ENCODE results near the gene AKAP6. TPM values are rescaled to one million over a fixed set of nuclear protein-coding genes. Genes with fewer than 3 reads are reported as not detected.
A peak's percentile ranks its signal among the peaks of the same experiment; 100 is the strongest.

The AKAP6 gene
- total and polyA plus RNA-seq, 12 donors = 0.71 to 24.7 (median 8.1) TPM

DNA sequence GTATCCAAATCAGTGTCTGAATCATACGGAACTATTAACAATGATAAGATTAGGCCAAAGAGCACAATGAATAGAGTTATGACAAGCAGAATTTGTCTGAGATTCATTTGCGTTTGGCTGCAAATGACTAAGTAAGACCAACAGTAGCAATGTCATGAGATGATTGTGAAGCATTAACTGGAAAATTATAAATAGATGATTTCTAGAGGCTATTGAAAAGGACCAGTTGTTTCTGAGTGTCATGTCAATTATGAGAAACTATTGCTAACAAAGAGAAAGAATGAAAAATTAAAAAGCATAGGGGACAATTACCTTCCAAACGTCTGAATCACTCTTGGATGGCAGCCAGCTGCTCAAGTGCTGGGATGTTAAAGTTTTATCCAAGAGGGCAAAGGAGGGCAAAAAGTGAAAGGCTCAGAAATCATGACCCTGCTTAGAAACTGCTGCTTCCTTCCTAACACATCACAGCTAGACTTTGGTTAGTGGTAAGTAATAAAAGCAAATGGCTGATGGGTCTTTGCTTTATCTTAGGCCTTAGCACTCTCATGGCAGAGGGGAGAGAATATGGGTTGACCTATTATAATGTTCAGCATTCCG is 89.0 kb downstream of the AKAP6 start:
- H3K4me1 ChIP-seq (replicated peaks in 1 of 2) = peaks cover 7 to 29% of the 10 kb centered on the region in 2 donors
- 30 to 37% (median 33%) methylated on average over 4 of the region's 4 CpGs for WGBS, 4 donors
- TF ChIP-seq POLR2A (IDR thresholded peaks at IDR 0.05) = no peak
- TF ChIP-seq, protein P1, sequence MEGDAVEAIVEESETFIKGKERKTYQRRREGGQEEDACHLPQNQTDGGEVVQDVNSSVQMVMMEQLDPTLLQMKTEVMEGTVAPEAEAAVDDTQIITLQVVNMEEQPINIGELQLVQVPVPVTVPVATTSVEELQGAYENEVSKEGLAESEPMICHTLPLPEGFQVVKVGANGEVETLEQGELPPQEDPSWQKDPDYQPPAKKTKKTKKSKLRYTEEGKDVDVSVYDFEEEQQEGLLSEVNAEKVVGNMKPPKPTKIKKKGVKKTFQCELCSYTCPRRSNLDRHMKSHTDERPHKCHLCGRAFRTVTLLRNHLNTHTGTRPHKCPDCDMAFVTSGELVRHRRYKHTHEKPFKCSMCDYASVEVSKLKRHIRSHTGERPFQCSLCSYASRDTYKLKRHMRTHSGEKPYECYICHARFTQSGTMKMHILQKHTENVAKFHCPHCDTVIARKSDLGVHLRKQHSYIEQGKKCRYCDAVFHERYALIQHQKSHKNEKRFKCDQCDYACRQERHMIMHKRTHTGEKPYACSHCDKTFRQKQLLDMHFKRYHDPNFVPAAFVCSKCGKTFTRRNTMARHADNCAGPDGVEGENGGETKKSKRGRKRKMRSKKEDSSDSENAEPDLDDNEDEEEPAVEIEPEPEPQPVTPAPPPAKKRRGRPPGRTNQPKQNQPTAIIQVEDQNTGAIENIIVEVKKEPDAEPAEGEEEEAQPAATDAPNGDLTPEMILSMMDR (IDR thresholded peaks at IDR 0.05) = no peak
- H3K36me3 ChIP-seq (replicated peaks in 1 of 2) = no peaks in the 10 kb centered on the region
- intact Hi-C loops (cut with DNase I) = no loop called here
- H3K27ac ChIP-seq = peak overlapping the region in 4 of 5 donors; percentile 56 to 79 (median 64)
- peak; percentile 53 to 87 (median 77) for DNase-seq
- H3K27me3 ChIP-seq = no peaks in the 10 kb centered on the region
- H3K9me3 ChIP-seq (replicated peaks in 1 of 3) = no peaks in the 10 kb centered on the region
- H3K4me3 ChIP-seq = no peak overlapping the region

DNA sequence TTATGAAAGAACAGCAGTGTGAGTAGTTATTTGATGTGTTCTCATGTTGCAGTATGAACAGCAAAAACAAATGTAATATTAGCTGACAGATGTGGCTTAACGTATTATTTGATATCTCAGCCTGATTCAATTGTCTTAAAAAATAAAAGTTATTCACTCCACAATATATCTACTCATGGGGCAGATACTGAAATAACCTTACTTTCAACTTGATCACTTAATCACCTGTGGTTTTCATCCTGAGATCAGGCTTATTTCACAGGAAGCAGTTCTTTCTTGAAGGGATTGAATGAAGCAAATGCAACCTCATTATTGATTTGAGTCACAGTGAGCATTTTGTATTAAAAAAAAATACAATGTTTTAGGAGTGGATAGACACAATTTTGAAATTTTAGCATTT is 90.3 kb downstream of the AKAP6 start:
- no peak overlapping the region for H3K4me3 ChIP-seq
- intact Hi-C loops (cut with DNase I) = no loop called here
- peak overlapping the region in 1 of 5 donors; percentile 79 for H3K27ac ChIP-seq
- H3K27me3 ChIP-seq = no peaks in the 10 kb centered on the region
- H3K4me1 ChIP-seq (replicated peaks in 1 of 2) = peaks cover 7 to 27% of the 10 kb centered on the region in 2 donors
- no peaks in the 10 kb centered on the region for H3K9me3 ChIP-seq (replicated peaks in 1 of 3)
- DNase-seq = no peak
- 88 to 93% (median 91%) methylated on average over 1 of the region's 1 CpG for WGBS, 4 donors
- TF ChIP-seq, protein P1 (IDR thresholded peaks at IDR 0.05) = no peak
- TF ChIP-seq POLR2A (IDR thresholded peaks at IDR 0.05) = no peak
- no peaks in the 10 kb centered on the region for H3K36me3 ChIP-seq (replicated peaks in 1 of 2)

DNA sequence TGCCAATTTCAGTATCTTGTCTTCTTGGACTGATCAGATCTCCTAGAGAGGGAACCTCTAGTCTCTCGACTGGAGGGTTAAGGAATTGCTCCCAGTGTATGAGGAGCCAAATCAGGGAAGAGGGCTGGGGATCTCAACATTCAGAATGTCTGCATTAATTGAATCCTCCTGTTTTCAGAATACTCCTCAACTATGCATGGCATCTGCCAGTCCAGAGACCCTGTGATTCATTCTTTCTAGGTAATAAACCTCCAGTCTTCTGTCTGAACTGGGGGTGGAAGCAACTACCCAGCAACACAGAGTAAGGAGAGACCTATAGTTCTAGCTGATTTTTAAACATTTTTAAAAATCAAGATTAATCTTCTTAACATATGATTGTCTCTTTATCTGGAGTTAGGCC is 92.7 kb downstream of the AKAP6 start:
- WGBS, 4 donors = 88 to 100% (median 95%) methylated on average over 1 of the region's 1 CpG
- no peaks in the 10 kb centered on the region for H3K36me3 ChIP-seq (replicated peaks in 1 of 2)

DNA sequence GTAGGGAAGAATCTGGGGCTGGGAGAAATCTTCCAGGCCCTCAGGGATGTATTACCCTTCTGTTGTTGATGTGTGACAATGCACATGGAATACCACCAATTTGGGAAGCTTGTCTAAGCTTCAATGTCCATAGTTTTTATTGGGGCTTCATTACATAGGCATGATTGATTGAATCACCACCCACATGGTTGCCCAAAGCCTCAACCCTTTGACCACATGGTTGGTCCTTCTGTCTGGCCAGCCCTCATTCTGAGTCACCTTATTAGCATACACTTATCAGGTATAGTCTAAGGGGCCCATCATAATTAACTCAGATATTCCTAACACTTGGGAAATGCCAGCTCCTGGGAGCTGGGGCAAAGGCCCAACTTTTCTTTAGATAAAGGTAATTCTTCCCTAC is 93.3 kb downstream of the AKAP6 start:
- no peak for TF ChIP-seq POLR2A (IDR thresholded peaks at IDR 0.05)
- TF ChIP-seq, protein P1 (IDR thresholded peaks at IDR 0.05) = no peak
- intact Hi-C loops (cut with DNase I) = no loop called here

More for the DNA sequence above, 92.7 kb downstream of the AKAP6 start:
- H3K9me3 ChIP-seq (replicated peaks in 1 of 3) = no peaks in the 10 kb centered on the region
- no peak for DNase-seq
- H3K4me1 ChIP-seq (replicated peaks in 1 of 2) = peaks cover 7 to 17% of the 10 kb centered on the region in 2 donors
- no peak for TF ChIP-seq POLR2A (IDR thresholded peaks at IDR 0.05)
- TF ChIP-seq, protein P1 (IDR thresholded peaks at IDR 0.05) = no peak
- intact Hi-C loops (cut with DNase I) = no loop called here
- no peak overlapping the region for H3K4me3 ChIP-seq
- H3K27ac ChIP-seq = no peak overlapping the region
- H3K27me3 ChIP-seq = no peaks in the 10 kb centered on the region

More for the DNA sequence above, 93.3 kb downstream of the AKAP6 start:
- Histone ChIP-seq H3K9me3 (replicated peaks in 1 of 3) (no peaks in the 10 kb centered on the region), H3K27ac (no peak overlapping the region), H3K27me3 (no peaks in the 10 kb centered on the region), H3K4me1 (replicated peaks in 1 of 2) (peaks cover 6 to 13% of the 10 kb centered on the region in 2 donors), H3K4me3 (no peak overlapping the region), H3K36me3 (replicated peaks in 1 of 2) (no peaks in the 10 kb centered on the region)
- no peak for DNase-seq

Measured in adrenal gland (tissue), 12 donors.